HepG2 (cell line): ENCODE data around the gene RCBTB2.

Experiments
- CHD4 ChIP-seq: fragments of 200-600 bp; sonication (generic); IDR thresholded peaks from 2 replicates; pipeline ENCODE4 v1.7.0; 2017; ENCODE audit warnings: mild to moderate bottlenecking, low read length, borderline replicate concordance
- POLR2G ChIP-seq: fragments of 200-400 bp; formaldehyde crosslinking; IDR thresholded peaks from 2 replicates; pipeline ENCODE4 v1.6.1; 2018; ENCODE audit warnings: mild to moderate bottlenecking, low read depth, low read length, moderate library complexity
- TAF15 ChIP-seq: fragments of 200-400 bp; formaldehyde crosslinking; IDR thresholded peaks from one replicate; pipeline ENCODE4 v1.6.1; 2018; ENCODE audit warnings: mild to moderate bottlenecking, low read depth, low read length; ENCODE audit not compliant: poor library complexity, severe bottlenecking

- TF ChIP-seq TAF15 (no peak), CHD4 (no peak), POLR2G (no peak)
Observed at GRCh38 chr13:48534911-48535501, 2.1 kb upstream of the RCBTB2 start.
